ENCODE data around the gene PLCB4.

DNA sequence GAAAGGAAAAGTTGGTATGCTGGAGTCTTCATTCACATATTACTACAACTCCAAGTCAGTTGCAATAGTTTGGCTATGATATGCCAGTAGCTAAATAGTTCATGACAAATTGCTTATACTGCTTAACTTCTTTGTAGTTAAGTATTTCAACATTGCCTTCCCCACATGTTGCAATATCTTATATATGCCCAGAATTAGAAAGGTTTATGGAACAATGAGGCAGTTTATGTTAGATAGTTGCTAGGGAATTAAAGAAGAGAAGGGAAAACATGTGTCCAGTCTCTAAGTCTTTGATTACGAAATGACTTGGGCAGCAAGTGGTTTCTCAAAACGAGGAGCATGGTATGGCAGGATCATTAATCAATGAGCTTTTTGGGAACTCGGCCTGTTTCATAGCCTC lies 145.8 kb downstream of the PLCB4 start:
- no peak for TF ChIP-seq CTCF (IDR thresholded peaks at IDR 0.05)
- no peak for TF ChIP-seq POLR2A (IDR thresholded peaks at IDR 0.05)
